Astrocyte (in vitro differentiated cells and primary cell): ENCODE data around the gene RNF157.
A peak's percentile ranks its signal among the peaks of the same experiment; 100 is the strongest.

Experiments used
- EZH2 ChIP-seq: IDR thresholded peaks from 2 replicates; pipeline ENCODE4 v1.6.1; 2012; ENCODE audit warnings: mild to moderate bottlenecking, low read length, inconsistent platforms; ENCODE audit not compliant: insufficient read depth
- TF ChIP-seq, protein P1 (sequence below): IDR thresholded peaks from 2 replicates; pipeline ENCODE4 v1.5.1; 2011; ENCODE audit warnings: low read depth, mild to moderate bottlenecking, inconsistent platforms, low read length, moderate library complexity; ENCODE audit not compliant: insufficient read depth

GRCh38 chr17:76264755-76265623 is 24.7 kb upstream of the RNF157 start, which contains the start of gene UBALD2:
- TF ChIP-seq, protein P1, sequence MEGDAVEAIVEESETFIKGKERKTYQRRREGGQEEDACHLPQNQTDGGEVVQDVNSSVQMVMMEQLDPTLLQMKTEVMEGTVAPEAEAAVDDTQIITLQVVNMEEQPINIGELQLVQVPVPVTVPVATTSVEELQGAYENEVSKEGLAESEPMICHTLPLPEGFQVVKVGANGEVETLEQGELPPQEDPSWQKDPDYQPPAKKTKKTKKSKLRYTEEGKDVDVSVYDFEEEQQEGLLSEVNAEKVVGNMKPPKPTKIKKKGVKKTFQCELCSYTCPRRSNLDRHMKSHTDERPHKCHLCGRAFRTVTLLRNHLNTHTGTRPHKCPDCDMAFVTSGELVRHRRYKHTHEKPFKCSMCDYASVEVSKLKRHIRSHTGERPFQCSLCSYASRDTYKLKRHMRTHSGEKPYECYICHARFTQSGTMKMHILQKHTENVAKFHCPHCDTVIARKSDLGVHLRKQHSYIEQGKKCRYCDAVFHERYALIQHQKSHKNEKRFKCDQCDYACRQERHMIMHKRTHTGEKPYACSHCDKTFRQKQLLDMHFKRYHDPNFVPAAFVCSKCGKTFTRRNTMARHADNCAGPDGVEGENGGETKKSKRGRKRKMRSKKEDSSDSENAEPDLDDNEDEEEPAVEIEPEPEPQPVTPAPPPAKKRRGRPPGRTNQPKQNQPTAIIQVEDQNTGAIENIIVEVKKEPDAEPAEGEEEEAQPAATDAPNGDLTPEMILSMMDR, result no peak
- TF ChIP-seq EZH2, result peak; percentile 92
